Stimulated activated CD8-positive, alpha-beta memory T cell treated with anti-CD3 and anti-CD28 coated beads, Interleukin-7, amount 100 ng/mL, for 4 hours (primary cell): ENCODE data around the gene ATRN.

Source experiments
- DNase-seq, 2 donors: peaks; one replicate each; pipeline ENCODE4 v3.0.0-alpha.2; 2020; ENCODE audit warnings: low read depth in 2 of 2

Gene ATRN

DNA sequence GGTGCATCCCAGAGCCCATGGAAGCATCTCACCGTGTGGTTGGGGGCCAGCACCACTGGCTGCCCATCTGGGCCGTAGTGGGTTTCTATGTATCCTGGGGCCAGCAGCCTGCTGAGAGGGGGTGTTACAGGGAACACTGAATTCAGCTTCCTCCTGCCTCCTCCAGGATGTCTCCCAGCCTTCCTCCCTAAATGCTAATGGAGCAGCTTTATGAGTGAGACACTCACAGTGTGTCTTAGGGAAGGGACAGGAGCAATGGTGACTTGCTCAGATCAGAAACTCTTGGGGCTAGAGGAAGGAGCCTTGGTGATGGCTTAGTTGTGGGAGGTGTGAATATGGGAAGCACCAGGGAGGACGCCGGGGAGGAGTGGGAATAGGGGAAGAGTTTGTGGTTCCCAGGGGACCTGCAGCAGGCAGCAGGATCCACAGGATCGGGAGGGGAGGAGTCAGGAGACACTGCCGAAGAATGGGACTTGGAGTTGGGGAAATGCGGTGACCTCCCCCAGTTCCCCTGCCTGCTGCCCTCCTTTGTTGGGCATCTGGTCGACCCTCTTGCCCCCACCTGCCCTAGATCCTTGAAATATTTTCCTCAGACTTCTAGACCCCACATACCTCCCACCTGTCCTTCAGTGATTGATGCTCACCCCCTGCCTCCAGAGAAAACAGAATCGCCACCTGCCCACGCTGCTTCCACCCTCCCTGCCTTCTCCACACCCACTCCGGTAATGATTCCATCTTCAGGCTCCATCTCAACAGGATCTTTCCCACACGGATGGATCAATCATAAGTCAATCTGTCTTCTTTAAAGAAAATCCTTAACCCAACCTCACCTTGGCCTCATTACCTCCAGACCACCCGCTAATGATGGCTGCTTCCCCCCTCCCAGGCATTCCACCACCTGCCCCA lies 204.4 kb downstream of the ATRN start:
- DNase-seq = no peak

DNA sequence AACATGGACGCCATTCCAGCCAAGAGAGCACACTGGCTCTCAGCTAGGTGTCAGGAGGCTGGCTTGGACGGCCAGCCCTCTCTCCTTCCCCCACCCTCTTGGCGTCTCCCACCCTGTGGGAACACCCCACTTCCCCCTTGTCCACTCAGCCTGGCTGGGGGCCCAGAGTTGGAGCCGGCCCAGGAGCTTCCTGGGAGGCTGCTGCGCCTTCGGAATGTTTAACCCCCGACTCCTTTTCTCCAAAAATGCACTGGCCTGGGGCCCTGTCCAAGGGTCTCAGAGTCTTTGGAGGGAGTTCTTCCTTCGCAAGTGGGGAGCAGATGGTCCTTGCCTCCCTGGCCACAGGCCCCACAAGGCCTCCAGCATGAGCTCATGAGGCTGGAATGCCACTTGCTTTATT lies 206.9 kb downstream of the ATRN start:
- DNase-seq = no peak

DNA sequence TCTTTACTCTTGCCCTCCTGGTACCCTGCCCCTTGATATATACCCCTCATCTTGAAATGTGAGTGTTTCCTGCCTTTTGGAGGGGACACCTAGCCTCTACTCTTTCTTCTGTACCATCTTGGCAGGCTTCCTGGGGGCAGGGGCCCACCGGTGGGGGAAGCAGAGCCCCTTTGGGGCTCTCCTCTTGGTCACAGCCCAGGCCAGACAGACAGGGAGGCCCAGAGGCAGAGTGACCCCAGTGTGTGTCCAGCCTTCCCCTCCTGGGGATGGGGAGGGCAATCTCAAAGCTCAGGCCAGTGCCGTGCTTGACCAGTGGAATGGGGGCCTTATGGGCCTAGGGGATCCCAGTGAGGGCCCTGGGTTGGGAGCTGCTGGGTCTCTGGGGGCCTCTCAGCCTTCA lies 207.4 kb downstream of the ATRN start:
- DNase-seq = no peak

DNA sequence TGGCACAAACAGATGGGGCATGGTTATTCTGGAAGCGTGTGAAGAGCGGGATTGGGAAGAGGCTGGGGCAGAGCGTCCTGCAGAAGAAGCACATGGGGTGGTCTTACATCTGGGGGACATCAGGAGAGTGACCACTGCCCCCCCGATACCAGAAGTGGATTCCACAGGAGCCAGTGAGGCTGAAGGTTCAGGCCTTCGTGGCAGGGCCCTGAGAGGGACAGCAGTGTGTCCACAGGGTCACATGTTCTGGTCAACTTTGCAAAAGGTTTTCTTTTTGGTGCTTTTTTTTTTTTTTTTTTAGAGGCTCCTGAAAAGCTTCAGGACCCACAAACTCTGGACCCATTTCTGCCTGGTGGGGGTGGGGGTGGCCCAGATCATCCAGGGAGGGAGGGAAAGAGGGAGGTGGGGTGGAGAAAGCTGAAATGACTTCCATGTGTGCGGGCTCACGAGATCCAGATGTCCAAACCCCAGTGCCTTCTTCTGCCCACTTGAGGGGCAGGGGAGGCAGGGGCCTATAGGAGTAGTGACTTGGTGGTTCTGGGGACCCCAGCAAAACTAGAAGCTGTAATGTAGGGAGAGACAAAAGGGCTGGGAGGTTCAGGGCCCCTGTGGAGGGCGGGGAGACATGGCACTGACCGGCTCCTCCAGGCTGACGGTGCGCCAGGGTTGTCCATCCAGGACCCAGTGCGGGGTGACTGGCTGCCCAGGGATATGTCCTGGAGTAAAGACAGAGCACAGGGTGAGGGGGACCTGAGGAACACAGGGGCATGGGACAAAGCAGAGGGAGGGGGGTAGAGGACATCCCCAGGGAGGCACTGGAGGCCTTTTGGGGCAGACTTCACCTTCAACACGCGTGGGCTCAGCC lies 208.3 kb downstream of the ATRN start:
- no peak for DNase-seq

DNA sequence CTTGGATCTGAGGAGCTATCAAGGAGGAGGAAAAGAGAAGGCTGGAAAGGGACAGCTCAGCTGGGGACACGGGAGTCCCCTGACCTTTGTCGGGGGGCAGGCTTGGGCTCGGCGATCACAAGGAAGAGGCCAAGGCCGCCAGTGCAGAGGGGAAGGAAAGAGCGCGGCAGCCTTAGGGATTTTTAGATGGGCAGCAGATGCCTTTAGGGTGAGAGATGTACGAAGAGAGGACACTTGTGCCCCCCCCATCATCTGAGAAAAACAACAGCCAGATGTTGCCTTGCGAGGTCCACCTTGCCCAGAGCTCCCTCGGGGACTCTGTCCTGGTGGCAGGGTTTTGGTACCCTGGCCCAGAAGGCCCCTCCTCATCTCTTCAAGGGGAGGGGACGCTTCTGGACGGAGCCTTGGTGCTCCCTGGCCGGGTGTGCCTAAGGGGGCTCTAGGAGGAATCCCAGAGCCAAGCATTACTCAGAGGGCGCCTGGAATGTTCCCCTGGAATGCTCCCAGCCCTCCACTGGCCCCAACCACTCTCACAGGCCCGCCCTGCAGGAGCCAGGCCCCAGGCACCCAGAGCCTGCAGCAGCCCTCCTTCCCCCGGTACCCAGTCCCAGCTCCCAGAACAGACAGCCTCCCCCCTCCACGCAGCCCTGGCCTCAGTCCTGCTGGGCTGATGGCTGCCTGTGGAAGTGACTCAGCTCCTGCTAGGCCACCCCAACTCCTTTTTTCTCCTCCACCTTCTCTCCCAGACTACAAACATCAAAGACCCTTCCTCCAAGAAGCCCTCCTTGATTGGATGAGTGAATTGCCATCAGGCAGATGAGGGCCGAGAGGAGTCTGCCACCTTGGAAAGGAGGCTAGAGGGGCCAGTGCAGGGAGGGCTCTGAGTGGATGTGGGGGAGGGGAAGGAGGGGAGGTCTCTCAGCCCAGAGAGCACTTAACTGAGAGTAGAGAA lies 209.2 kb downstream of the ATRN start:
- no peak for DNase-seq

DNA sequence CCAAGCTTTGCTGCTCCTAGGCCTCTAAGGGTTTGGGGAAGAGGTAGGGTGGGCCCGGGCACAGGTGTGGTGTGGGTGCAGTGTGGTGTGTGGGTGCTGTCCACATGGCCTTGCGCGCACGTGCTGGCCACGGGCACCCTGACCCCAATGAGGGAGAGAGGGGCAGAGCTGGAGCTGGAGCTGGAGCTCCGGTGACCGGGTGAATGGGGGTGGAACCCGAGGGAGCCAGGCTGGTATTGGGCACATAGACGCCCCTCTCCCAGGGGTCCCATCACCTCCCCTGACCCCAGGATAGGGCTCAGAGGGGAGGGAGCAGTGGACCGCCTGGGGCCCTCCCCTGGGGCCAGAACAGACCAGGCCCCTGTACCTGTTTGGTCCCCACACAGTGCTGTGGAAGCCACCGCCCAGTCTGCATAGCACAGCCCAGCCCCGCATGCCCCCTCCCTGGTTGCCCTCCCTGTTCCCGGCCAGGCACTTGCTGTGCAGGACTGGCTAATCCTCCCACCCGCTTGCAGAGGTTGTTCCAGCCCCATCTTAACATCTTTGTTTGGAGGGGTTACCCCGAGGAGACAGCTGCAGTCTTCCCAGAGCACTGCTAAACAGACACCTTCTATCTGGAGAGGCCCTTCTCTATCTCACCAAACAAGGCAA lies 210.0 kb downstream of the ATRN start:
- no peak for DNase-seq

DNA sequence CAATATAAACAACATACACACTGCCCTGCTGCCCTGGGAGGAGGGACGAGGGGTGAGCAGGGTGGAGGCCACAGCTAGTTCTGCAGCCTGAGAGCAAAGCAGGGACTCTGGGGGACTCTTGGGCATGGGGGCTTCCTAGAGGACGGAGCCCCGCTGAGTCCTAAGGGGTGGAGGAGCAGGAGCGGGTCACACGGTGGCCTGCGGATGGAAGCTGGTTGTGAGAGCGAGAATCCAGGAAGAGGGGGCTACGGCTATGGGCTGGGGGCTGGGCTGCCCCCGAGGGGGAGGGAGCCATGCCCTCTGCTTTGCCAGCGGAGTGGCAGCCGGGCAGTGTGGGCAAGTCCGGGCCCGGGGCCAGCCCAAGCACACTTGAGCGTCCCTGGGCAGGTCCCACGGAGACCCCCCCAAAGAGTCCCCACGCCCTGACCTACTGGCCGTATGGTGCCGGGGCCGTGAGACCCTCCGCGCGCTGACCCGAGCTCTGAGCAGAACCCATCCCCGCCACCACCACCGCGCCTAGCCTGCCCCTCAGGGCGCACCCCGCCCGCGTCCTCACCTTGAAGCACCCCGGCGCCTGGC lies 210.6 kb downstream of the ATRN start:
- DNase-seq = no peak

DNA sequence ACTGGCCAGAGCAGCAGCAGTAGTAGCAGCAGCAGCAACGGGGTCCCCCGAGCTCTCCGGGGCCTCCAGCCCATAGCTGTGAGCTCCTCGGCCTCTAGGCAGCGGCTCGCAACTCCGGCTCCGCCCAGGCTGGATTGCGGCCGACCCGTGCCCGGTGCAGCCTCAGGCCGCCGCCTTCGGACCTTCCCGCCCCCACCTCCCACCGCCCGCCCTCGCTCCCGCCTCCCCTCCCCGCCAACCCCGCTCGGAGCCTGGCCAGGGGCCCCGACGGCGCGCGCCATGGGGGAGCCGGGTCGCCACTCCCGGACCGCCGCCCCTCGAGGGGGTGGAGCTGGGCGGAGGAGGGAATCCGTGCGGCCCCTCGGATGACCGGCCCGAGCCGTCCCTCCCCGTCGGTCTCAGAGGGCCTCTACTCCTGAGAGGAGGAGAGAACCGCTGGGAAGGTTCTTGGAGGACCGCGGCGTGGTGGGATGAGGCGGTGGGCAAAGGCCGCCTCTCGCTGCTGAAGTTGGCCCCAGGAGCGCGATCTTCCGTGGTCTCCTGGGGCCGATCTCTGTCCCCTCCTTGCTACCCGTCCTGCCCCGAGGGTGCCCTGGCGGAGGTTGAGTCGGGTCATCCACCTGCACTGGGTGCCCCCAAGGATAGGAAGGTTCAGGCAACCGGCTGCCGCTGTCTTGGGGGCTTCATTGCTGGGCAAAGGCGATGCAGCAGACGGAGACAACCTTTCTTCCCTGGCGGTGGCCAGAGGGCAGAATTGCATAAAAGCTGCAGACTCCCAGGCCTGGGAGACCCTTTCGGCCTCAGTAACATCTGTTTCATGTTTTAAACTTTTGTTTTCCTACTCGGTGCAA lies 211.3 kb downstream of the ATRN start, which contains the start of gene ADAM33:
ADAM33 (minus strand) TSS at position 80 of the 851 bp plus-strand sequence; CDS start at position 74, 6 bp downstream.
- no peak for DNase-seq

DNA sequence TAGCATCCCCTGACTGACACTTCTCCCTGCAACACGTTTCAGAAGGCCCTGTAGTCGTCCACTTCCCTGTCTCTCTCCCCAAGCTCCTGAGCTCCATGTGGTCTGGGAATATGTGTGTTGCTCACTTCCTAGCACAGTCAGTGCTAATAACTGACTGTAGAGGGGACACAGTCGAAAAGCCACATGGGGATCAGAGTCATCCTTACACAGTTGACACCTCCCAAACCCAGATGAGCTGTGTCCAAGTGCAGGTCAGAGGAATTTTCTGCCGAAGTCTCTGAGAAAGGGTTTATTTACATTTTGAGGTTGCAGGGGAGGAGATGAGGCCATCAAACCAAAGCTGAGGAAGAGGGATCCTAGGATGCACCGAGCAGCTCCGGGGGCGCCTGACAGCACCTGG lies 214.5 kb downstream of the ATRN start:
- DNase-seq = no peak

DNA sequence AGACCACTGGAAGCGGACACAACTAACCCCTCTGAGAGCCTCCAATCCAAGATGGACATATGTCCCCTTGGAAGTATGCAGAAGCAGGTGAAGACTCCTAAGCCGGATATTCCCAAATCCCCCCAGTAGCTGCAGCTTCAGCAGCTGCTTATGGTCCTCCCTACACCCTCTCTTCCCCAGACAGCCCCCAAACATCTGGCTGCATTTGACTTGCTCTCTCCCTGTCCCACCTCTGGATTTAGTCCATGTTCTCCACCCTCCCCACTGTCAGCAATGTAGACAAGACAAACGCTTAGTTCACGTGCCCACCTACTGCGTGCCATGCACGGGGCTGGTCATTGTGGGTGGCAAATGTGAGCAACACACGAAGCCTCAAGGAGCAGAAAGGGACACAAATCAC lies 215.6 kb downstream of the ATRN start:
- no peak for DNase-seq

DNA sequence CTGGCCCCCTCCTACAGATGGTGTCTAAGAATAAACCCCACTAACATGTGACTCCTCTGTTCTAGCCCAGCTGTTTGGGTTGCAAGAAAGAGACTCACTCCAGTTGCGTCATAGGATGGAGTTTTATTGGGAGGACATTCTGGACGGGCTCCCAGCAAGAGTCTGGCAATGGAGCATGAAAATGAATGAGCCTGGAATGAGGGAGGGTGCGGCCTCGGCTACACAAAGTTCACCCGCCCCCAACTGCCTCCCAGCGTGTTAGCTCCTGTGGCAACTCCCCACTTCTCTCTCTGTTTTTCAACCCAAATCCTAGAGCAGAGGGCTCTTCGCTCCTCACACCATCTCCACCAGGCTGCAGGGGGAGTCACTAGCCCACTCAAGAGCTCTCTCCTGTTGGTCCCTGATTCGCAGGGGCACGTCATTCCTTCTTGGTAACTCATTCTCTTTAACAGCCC lies 216.1 kb downstream of the ATRN start:
- no peak for DNase-seq

DNA sequence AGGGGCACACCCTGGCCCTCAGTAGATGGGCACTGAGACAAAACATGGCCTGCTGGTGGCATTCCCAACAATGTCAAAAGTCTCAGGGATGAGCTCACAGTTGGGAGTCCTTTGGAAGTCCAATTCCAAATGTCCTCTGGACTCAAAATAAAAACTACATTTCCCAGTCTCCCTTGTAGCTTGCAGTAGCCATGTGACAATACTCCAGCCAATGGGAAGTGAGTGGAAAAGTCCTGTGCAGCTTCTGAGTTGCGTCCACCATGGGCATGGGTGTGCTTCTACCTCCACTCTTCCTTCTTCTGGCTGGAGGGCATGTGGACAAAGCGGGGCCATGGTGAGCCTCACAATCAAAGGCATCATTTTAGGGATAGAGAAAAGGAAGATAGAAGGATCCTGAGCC lies 216.8 kb downstream of the ATRN start:
- DNase-seq = no peak

DNA sequence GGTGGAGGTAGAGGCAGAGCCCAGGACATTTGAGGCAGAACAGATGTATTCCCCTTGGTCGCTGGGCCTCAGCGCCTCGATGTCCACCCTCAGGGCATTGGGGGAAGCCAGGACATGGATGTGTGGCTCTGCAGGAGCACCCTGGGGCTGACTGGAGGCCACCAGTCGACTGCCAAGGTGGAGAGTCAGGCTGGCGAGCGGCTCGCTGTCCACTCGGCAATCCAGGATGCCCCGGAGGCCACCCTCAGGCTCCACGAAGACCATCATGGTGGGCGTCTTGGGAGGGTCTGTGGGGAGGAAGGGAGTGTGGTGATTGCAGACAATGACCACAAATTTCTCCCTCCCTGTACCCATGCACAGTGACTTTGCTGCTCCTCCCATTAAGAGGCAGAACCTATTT lies 219.2 kb downstream of the ATRN start:
- no peak for DNase-seq

DNA sequence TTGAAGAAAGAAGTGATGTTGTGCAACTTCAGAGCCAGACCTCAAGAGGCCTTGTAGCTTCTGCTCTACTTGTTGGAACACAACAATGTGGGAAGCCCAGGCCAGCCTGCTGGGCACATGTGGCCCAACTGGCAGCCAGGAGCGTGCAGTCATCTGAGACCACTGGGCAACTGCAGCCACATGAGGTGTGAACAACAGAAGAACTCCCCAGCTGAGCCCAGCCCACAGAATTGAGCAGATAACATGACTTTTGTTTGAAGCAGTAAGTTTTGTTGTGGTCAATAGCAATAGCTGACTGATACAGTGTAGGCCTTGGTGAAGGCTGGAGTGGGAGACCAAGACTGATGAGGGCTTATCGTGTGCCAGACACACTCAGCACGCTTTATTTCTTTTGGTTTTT lies 219.6 kb downstream of the ATRN start:
- no peak for DNase-seq

DNA sequence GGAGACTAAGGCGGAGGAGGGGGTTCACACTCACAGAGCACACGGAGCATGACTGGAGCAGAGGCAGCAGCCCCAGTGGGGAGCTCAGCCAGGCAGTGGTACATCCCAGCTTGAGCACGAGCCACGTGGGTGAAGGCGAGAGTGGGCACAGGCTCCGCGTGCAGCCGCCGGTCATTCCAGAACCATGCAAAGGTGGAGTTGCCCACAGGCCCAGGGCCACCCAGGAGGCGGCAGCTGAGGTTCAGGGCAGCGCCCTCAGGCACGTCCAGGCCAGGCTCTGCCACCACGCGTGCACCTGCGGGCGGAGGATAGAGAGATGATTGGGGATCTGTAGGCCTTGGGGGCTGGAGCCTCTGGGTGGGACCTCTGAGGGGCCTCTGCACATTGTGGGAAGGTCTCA lies 220.5 kb downstream of the ATRN start:
- DNase-seq = no peak

DNA sequence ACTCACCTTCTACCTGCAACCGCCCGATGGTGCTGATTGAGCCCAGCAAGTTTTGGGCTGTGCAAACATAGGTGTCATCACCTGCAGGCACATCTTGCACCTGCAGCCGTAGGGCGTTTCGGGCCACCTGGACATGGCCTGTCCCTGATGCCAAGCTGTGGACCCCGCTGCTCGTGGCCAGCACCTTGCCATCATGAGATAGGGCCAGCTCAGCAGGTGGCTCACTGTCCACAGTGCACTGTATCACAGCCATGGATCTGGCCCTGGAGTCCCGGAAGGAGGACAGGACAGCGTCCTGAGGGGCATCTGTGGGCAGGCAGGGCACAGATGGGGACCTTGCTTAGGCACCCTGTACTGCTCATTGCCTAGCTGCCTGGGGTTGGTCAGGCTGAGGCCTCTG lies 221.1 kb downstream of the ATRN start:
- no peak for DNase-seq

DNA sequence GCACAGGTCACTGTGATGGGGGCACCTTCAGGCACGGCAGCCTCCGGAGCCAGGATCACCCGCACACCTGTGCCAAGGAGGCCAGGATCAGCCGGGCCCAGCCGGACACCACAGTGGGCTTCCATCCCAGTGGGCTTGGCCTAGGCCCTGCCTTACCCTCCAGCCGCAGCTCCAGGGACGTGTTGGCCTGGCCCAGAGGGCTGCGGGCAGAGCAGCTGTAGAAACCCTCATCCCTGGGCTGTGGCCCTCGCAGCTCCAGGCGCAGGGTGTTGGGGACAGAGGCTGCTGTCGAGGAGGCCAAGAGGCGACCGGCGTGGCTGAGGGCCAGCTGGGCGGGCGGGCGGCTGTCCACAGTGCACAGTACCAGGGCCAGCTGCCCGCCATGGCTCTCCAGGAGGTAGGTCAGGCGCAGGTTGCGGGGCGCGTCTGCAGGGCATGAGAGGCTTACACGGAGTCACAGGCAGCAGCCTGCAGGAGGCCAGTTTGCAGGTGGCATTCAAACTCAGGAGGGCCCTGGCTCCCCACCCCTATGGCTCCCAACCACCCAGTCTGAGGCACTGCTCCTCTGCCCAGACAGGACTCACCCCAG lies 222.0 kb downstream of the ATRN start:
- DNase-seq = no peak

DNA sequence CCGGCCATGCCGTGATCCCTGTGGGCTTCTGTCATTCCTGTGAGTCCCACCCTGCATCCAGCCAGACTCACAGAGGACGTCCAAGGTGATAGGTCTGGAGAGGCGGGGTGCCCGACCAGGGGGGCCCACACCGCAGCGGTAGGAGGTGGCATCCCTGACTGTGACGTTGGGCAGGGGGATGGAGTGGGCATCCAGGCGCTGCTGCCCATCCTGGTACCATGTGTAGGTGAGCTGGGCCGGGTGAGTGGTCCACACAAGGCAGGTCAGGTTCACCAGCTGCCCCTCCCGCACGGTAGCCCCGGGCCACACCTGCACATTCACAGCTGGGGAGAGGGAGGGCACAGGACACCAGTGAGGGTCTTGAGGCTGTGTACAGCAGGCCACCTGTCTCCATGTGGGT lies 222.6 kb downstream of the ATRN start:
- no peak for DNase-seq

DNA sequence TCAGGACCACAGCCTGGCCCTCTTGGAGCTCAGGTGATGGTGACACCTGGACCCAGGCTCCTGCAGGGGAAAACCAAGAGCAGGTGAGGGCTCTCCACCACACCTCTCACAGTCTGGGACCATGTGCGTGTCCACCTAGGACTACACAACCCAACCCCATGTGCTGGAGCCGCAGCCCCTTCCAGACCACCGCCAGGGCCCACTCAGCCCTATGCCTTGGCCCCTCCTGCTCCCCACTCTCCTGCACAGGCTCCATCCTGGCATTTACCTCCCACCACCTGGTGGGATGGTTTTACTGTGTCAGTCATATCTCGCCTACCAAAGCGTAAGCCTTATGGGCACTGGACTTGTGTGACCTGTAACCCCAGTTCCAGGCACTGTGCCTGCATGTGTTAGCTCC lies 224.0 kb downstream of the ATRN start:
- no peak for DNase-seq
